HFFc6 (cell line): ENCODE measurements around the gene CSE1L. TPM values are rescaled to one million over a fixed set of nuclear protein-coding genes. Genes with fewer than 3 reads are reported as not detected.
"Not testable (repeated sequence)": the region's sequence is repeated elsewhere in the genome, so short reads cannot be mapped to it uniquely, and the experiment has no call there.

Experiments used
- DNase-seq: peaks from one replicate; pipeline ENCODE4 v3.0.0-alpha.2; 2018
- H3K27ac Mint-ChIP-seq: 2 replicates; pipeline ENCODE4 v1.8.0; 2020; ENCODE audit warnings: mild to moderate bottlenecking, mixed read lengths
- H3K27me3 Mint-ChIP-seq: 2 replicates; pipeline ENCODE4 v1.8.0; 2021; ENCODE audit warnings: mild to moderate bottlenecking, moderate library complexity, mixed read lengths; ENCODE audit not compliant: insufficient read depth
- H3K36me3 Mint-ChIP-seq: 2 replicates; pipeline ENCODE4 v1.8.0; 2021; ENCODE audit warnings: low read depth, mixed read lengths
- H3K4me1 Mint-ChIP-seq: 2 replicates; pipeline ENCODE4 v1.8.0; 2020; ENCODE audit warnings: low read depth, mixed read lengths
- H3K4me3 Mint-ChIP-seq: 2 replicates; pipeline ENCODE4 v1.8.0; 2020; ENCODE audit warnings: mild to moderate bottlenecking, moderate library complexity, mixed read lengths
- H3K9me3 Mint-ChIP-seq: 2 replicates; pipeline ENCODE4 v1.8.0; 2020; ENCODE audit warnings: mild to moderate bottlenecking, mixed read lengths
- total RNA-seq, 6 experiments: library from RNA; stranded (reverse); fragmentation: NEBNext Ultra II Directional; extraction: Animal tissue kit (Norgen Biotek cat#: 25700); gene quantifications; 2 replicates in 1 of 6; 3 replicates in 5 of 6; pipeline ENCODE4 v1.2.3, GENCODE V29; 2021
- TF ChIP-seq, protein P1 (sequence below): fragments of 200-600 bp; sonication (generic); IDR thresholded peaks from 2 replicates; pipeline ENCODE4 v1.5.0; 2021; ENCODE audit warnings: antibody characterized with exemption, mild to moderate bottlenecking

The CSE1L gene
- total RNA-seq, 6 experiments from 2014 or later: 77.7 to 118 (median 106) TPM

DNA sequence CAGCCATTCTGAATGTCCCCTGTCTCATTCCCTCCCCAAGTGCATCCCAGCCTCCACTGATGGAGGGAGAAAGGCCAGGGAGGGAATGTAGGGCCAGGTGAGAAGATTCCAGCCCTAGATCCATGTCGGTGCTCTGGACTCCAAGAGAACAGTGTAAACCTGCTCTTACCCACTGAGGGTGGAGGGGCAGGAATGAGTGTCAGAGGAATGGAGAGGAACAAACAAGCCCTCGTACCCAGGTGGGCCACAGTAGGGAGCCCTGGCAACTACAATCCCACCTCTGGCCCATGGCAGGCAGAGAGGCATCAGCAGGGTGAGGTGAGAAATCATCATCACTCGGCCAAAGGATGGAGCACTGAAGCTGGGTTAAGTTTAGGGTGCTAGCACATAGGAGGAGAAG, 87.5 kb downstream of the CSE1L start:
- TF ChIP-seq, protein P1, sequence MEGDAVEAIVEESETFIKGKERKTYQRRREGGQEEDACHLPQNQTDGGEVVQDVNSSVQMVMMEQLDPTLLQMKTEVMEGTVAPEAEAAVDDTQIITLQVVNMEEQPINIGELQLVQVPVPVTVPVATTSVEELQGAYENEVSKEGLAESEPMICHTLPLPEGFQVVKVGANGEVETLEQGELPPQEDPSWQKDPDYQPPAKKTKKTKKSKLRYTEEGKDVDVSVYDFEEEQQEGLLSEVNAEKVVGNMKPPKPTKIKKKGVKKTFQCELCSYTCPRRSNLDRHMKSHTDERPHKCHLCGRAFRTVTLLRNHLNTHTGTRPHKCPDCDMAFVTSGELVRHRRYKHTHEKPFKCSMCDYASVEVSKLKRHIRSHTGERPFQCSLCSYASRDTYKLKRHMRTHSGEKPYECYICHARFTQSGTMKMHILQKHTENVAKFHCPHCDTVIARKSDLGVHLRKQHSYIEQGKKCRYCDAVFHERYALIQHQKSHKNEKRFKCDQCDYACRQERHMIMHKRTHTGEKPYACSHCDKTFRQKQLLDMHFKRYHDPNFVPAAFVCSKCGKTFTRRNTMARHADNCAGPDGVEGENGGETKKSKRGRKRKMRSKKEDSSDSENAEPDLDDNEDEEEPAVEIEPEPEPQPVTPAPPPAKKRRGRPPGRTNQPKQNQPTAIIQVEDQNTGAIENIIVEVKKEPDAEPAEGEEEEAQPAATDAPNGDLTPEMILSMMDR: no peak
- no peak for DNase-seq

DNA sequence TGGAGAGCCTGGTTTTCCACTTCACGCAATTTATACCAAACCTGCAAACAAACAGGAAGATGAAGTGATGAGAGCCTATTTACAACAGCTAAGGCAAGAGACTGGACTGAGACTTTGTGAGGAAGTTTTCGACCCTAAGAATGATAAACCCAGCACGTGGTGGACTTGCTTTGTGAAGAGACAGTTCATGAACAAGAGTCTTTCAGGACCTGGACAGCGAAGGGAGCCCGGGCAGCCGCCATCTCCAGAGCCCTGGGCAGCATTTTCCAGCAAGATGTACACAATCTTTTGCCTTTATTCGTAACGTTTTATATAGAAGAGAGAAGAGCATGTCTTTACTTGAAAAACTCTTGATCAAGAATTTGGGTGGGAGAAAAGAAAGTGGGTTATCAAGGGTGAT, 88.7 kb downstream of the CSE1L start:
- not testable (repeated sequence) for DNase-seq, H3K4me1 Mint-ChIP-seq, H3K9me3 Mint-ChIP-seq, H3K4me3 Mint-ChIP-seq, H3K27me3 Mint-ChIP-seq, H3K27ac Mint-ChIP-seq
- H3K36me3 Mint-ChIP-seq: peaks cover 18% of the 10 kb centered on the region; the same call in 1 of the 2 replicates

More for the DNA sequence above, 87.5 kb downstream of the CSE1L start:
- Mint-ChIP-seq H3K9me3 (no peaks in the 10 kb centered on the region), H3K36me3 (peaks cover 18% of the 10 kb centered on the region; the same call in 1 of the 2 replicates), H3K27me3 (no peaks in the 10 kb centered on the region; the same call in 1 of the 2 replicates), H3K27ac (peak overlapping the region; percentile 21; the same call in 1 of the 2 replicates), H3K4me3 (no peak overlapping the region), H3K4me1 (peaks cover 10% of the 10 kb centered on the region)

DNA sequence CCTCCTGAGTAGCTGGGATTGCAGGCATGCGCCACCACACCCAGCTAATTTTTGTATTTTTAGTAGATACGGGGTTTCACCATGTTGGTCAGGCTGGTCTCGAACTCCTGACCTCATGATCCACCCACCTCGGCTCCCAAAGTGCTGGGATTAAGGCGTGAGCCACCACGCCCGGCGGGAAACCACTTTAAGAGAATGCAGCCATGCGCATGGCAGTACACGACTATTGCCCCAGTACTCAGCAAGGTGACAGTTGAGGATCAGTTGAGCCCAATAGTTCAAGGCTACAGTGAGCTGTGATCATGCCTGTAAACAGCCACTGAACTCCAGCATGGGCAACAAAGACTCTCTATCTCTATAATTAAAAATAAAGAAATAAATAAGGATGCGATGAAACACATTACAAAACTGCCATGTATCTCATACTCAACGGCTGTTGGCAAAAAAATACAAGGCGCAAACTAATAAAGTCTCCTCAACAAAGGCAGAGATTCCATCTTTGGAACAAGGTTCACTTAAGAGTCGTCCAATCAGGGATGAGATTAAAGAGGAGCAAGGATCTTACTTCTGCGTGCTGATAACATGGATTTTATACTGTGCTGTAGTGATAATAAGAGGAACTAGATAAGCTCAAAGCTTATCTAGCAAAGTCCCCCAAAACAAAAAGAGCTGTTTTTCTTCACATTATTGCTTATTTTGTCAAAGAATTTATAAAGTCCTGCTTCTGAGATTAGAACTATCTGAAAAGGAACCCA, 90.9 kb downstream of the CSE1L start:
- TF ChIP-seq, protein P1: no peak
- DNase-seq: no peak
- Mint-ChIP-seq H3K4me1 (peaks cover 14% of the 10 kb centered on the region), H3K9me3 (no peaks in the 10 kb centered on the region), H3K27me3 (no peaks in the 10 kb centered on the region; the same call in 1 of the 2 replicates), H3K27ac (no peak overlapping the region), H3K4me3 (no peak overlapping the region), H3K36me3 (peaks cover 18% of the 10 kb centered on the region; the same call in 1 of the 2 replicates)

DNA sequence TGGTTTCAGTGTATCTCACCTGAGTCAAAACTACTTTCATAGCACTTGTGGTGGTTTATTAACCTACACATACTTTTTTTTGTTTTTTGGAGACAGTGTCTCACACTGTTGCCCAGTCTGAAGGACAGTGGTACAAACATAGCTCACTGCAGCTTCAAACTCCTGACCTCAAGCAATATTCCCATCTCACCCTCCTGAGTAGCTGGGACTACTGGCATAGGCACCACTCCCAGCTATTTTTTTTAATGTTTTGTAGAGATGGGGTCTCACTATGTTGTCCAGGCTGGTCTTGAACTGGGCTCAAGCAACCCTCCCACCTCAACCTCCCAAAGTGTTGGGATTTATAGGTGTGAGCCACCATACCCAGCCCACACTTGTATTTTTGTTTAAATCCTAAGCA, 92.3 kb downstream of the CSE1L start:
- H3K27ac Mint-ChIP-seq: no peak overlapping the region
- no peaks in the 10 kb centered on the region for H3K9me3 Mint-ChIP-seq
- DNase-seq: no peak
- TF ChIP-seq, protein P1: no peak
- peaks cover 6% of the 10 kb centered on the region for H3K4me1 Mint-ChIP-seq
- H3K27me3 Mint-ChIP-seq: no peaks in the 10 kb centered on the region; the same call in 1 of the 2 replicates
- peaks cover 16% of the 10 kb centered on the region; the same call in 1 of the 2 replicates for H3K36me3 Mint-ChIP-seq
- no peak overlapping the region for H3K4me3 Mint-ChIP-seq

DNA sequence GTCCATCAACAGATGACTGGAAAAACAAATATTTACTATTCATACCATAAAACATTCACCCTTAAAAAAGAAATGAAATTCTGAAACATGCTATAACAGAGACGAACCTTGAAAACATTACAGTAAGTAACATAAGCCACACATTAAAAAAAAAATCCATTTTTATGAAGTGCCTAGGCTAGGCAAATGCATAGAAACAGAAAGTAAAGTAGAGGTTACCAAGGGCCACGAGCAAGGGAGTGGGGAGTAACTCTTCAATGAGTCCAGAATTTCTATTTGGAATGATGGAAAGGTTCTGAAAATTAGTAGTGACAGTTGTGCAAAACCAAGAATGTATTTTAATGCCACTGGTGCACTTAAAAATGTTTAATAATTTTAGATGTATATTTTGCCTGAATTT, 94.3 kb downstream of the CSE1L start:
- H3K27ac Mint-ChIP-seq: no peak overlapping the region; the same call in 1 of the 2 replicates
- H3K4me3 Mint-ChIP-seq: no peak overlapping the region
- H3K36me3 Mint-ChIP-seq: peaks cover 2% of the 10 kb centered on the region; the same call in 1 of the 2 replicates
- 0 out of 2 replicates have a peak, but pooled peaks cover 4% of the 10 kb centered on the region for H3K4me1 Mint-ChIP-seq
- DNase-seq: no peak
- H3K9me3 Mint-ChIP-seq: no peaks in the 10 kb centered on the region
- H3K27me3 Mint-ChIP-seq: no peaks in the 10 kb centered on the region; the same call in 1 of the 2 replicates
- TF ChIP-seq, protein P1: no peak

DNA sequence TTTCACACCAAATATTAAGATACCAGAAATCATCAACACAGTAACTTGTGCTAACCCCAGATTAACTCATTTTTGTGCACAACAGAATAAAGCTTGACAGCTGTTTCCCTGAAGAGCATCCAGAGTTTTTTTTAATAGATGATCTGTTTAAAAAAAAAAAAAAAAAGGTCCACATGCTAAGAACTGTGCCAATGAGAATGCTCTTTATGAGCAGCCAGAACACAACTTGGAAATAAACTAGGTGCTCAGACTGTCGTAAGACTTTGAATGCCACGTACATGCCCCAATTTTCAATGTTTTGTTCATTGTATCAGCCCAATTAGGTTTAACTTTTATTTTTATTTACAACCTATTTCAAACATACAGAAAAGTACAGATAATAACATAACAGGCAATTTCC, 94.7 kb downstream of the CSE1L start:
- DNase-seq: no peak
- Mint-ChIP-seq H3K36me3 (no peaks in the 10 kb centered on the region; the same call in 1 of the 2 replicates), H3K9me3 (no peaks in the 10 kb centered on the region), H3K4me1 (0 out of 2 replicates have a peak, but pooled peaks cover 4% of the 10 kb centered on the region), H3K27ac (no peak overlapping the region), H3K27me3 (no peaks in the 10 kb centered on the region; the same call in 1 of the 2 replicates), H3K4me3 (no peak overlapping the region)
- TF ChIP-seq, protein P1: no peak
